ENCODE results near the gene NTRK3.

The NTRK3 gene

GRCh38 chr15:87930457-87930856 lies 326.1 kb downstream of the NTRK3 start:
- in situ Hi-C loops (cut with HindIII; ENCODE audit: low sequenced_read_pairs): no loop called here

GRCh38 chr15:87929841-87930240 lies 326.7 kb downstream of the NTRK3 start:
- no peak for TF ChIP-seq CTCF (IDR thresholded peaks at IDR 0.05; ENCODE audit: low read depth, low read length, missing control alignments)
- no peak overlapping the region for H3K4me3 ChIP-seq (ENCODE audit: low read depth, low read length)
- DNase-seq (ENCODE audit: low read depth): no peak
- in situ Hi-C loops (cut with HindIII; ENCODE audit: low sequenced_read_pairs): no loop called here

More at GRCh38 chr15:87930457-87930856, 326.1 kb downstream of the NTRK3 start:
- TF ChIP-seq CTCF (IDR thresholded peaks at IDR 0.05; ENCODE audit: low read depth, low read length, missing control alignments): no peak
- no peak for DNase-seq (ENCODE audit: low read depth)
- no peak overlapping the region for H3K4me3 ChIP-seq (ENCODE audit: low read depth, low read length)

DNA sequence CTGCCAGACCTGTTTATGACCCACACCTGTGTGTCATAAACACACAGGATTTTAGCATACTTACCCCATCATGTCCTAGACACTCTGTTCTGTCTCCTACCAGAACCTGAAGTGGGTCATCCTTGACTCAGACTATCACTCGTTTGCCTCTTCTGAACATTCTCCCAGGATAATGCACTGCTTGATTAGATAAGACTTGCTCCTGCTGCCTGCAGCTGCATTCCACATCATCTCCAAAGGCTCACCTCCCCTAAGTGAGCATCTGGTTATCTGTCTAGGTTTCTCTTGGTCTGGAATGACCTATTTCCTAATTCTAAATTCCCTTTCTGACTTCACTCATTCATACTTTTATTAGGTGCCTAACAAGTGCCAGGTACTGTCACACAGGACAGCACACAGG lies 332.1 kb downstream of the NTRK3 start:
- no peak for DNase-seq (ENCODE audit: low read depth)
- in situ Hi-C loops (cut with HindIII; ENCODE audit: low sequenced_read_pairs): no loop called here
- H3K4me3 ChIP-seq (ENCODE audit: low read depth, low read length): no peak overlapping the region
- no peak for TF ChIP-seq CTCF (IDR thresholded peaks at IDR 0.05; ENCODE audit: low read depth, low read length, missing control alignments)

GRCh38 chr15:87919064-87919463 lies 337.5 kb downstream of the NTRK3 start:
- H3K4me3 ChIP-seq (ENCODE audit: low read depth, low read length): no peak overlapping the region
- DNase-seq (ENCODE audit: low read depth): no peak
- in situ Hi-C loops (cut with HindIII; ENCODE audit: low sequenced_read_pairs): no loop called here
- TF ChIP-seq CTCF (IDR thresholded peaks at IDR 0.05; ENCODE audit: low read depth, low read length, missing control alignments): no peak

- TF ChIP-seq CTCF (IDR thresholded peaks at IDR 0.05; ENCODE audit: low read depth, low read length, missing control alignments): no peak
- no peak for DNase-seq (ENCODE audit: low read depth)
- H3K4me3 ChIP-seq (ENCODE audit: low read depth, low read length): no peak overlapping the region
- in situ Hi-C loops (cut with HindIII; ENCODE audit: low sequenced_read_pairs): no loop called here
Measured at GRCh38 chr15:87917480-87917879, 339.1 kb downstream of the NTRK3 start.

- TF ChIP-seq CTCF (IDR thresholded peaks at IDR 0.05; ENCODE audit: low read depth, low read length, missing control alignments): no peak
- DNase-seq (ENCODE audit: low read depth): no peak
- H3K4me3 ChIP-seq (ENCODE audit: low read depth, low read length): no peak overlapping the region
- in situ Hi-C loops (cut with HindIII; ENCODE audit: low sequenced_read_pairs): no loop called here
Measured at GRCh38 chr15:87916208-87916607, 340.3 kb downstream of the NTRK3 start.

- no peak overlapping the region for H3K4me3 ChIP-seq (ENCODE audit: low read depth, low read length)
- DNase-seq (ENCODE audit: low read depth): no peak
- TF ChIP-seq CTCF (IDR thresholded peaks at IDR 0.05; ENCODE audit: low read depth, low read length, missing control alignments): no peak
- in situ Hi-C loops (cut with HindIII; ENCODE audit: low sequenced_read_pairs): no loop called here
Measured at GRCh38 chr15:87910301-87910700, 346.2 kb downstream of the NTRK3 start.
